Calu3 (cell line): ENCODE measurements around the gene FCER2. TPM values are rescaled to one million over a fixed set of nuclear protein-coding genes. Genes with fewer than 3 reads are reported as not detected.

ENCODE experiments used
- BruUV-seq: library from RNA; stranded (reverse); fragments of 400-500 nt; replicated peaks from 2 replicates; lab custom pipeline; 2021; lab: Mats Ljungman, UMichigan
- CTCF ChIA-PET: fragments of 300-600 bp; sonication (Branson Sonifier 250); formaldehyde crosslinking; loops from one replicate; lab custom pipeline; 2022; ENCODE audit warnings: antibody characterized with exemption; lab: Charles Lee
- DNase-seq: peaks from one replicate; pipeline ENCODE4 v3.0.0; 2022
- H3K27ac Mint-ChIP-seq: one replicate; pipeline ENCODE4 v1.8.0; 2022; ENCODE audit warnings: mixed read lengths; ENCODE audit not compliant: unreplicated experiment
- H3K27me3 Mint-ChIP-seq: one replicate; pipeline ENCODE4 v1.8.0; 2022; ENCODE audit warnings: mixed read lengths; ENCODE audit not compliant: unreplicated experiment
- H3K36me3 Mint-ChIP-seq: one replicate; pipeline ENCODE4 v1.8.0; 2022; ENCODE audit warnings: mild to moderate bottlenecking, moderate library complexity, mixed read lengths; ENCODE audit not compliant: insufficient read depth, unreplicated experiment
- H3K4me1 Mint-ChIP-seq: one replicate; pipeline ENCODE4 v1.8.0; 2022; ENCODE audit warnings: mild to moderate bottlenecking, low read depth, mixed read lengths; ENCODE audit not compliant: unreplicated experiment
- H3K4me3 Mint-ChIP-seq: one replicate; pipeline ENCODE4 v1.8.0; 2022; ENCODE audit warnings: mild to moderate bottlenecking, low read depth, moderate library complexity, mixed read lengths; ENCODE audit not compliant: unreplicated experiment
- H3K9me3 Mint-ChIP-seq: one replicate; pipeline ENCODE4 v1.8.0; 2022; ENCODE audit warnings: low read depth, mixed read lengths; ENCODE audit not compliant: unreplicated experiment
- intact Hi-C: fragments of 100-400 bp; cut with micrococcal nuclease; formaldehyde crosslinking; loops from one replicate; pipeline ENCODE4 v1.10.0; 2022; ENCODE audit not compliant: unreplicated experiment
- total RNA-seq: library from RNA; stranded (reverse); gene quantifications from 2 replicates; pipeline ENCODE4 v1.2.3, GENCODE V29; 2022
- TF ChIP-seq, protein P1 (sequence below): fragments of 200-600 bp; IDR thresholded peaks from one replicate; pipeline ENCODE4 v1.8.0; 2022; ENCODE audit warnings: antibody characterized with exemption; ENCODE audit not compliant: unreplicated experiment

Gene FCER2
- total RNA-seq, 1 experiment from 2014 or later: not detected

DNA sequence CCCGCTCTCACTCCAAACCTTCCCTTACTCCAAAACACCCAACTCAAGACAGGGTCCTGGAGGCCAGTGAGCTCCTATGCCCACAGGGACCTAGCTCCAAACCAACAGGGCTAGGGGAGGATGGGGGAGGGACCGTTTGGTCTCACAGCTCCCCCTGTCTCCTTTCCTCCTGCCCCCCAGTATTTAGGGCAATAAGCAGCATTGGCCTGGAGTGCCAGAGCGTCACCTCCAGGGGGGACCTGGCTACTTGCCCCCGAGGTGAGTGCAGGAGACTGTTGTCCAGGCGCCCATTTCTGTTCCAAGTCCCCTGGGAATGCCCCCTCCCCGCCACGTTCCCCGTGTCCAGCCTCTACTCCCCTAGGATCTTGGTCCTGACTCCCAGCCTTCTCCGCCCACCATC lies 32.3 kb downstream of the FCER2 start:
- TF ChIP-seq, protein P1, sequence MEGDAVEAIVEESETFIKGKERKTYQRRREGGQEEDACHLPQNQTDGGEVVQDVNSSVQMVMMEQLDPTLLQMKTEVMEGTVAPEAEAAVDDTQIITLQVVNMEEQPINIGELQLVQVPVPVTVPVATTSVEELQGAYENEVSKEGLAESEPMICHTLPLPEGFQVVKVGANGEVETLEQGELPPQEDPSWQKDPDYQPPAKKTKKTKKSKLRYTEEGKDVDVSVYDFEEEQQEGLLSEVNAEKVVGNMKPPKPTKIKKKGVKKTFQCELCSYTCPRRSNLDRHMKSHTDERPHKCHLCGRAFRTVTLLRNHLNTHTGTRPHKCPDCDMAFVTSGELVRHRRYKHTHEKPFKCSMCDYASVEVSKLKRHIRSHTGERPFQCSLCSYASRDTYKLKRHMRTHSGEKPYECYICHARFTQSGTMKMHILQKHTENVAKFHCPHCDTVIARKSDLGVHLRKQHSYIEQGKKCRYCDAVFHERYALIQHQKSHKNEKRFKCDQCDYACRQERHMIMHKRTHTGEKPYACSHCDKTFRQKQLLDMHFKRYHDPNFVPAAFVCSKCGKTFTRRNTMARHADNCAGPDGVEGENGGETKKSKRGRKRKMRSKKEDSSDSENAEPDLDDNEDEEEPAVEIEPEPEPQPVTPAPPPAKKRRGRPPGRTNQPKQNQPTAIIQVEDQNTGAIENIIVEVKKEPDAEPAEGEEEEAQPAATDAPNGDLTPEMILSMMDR: no peak
- CTCF ChIA-PET: interaction anchor here (0.6 kb wide), 1 partner anchor 239 kb away, joined by 3 read pairs; no protein-coding TSS in a partner anchor
- Mint-ChIP-seq H3K4me3 (no peak overlapping the region), H3K9me3 (no peaks in the 10 kb centered on the region), H3K36me3 (no peaks in the 10 kb centered on the region), H3K27ac (no peak overlapping the region), H3K27me3 (peaks cover 44% of the 10 kb centered on the region), H3K4me1 (peaks cover 8% of the 10 kb centered on the region)
- no peak for DNase-seq
- intact Hi-C loops: no loop called here
- no TSS peak for BruUV-seq

- H3K27me3 Mint-ChIP-seq: peaks cover 37% of the 10 kb centered on the region
- intact Hi-C loops: no loop called here
- TF ChIP-seq, protein P1: no peak
- CTCF ChIA-PET: interaction anchor here (0.6 kb wide), 1 partner anchor 239 kb away, joined by 3 read pairs; no protein-coding TSS in a partner anchor
- H3K4me3 Mint-ChIP-seq: no peak within 1 kb of the TSS
- peaks cover 8% of the 10 kb centered on the region for H3K4me1 Mint-ChIP-seq
- no TSS peak for BruUV-seq
- no peak for DNase-seq
- H3K27ac Mint-ChIP-seq: no peak within 1 kb of the TSS
- H3K9me3 Mint-ChIP-seq: no peaks in the 10 kb centered on the region
- no peaks in the 10 kb centered on the region for H3K36me3 Mint-ChIP-seq
These were observed 33.1 kb downstream of the FCER2 start, which contains the start of gene RETN for GRCh38 chr19:7668842-7669241. Gene RETN, plus strand, starts transcription at chr19:7669049. Its CDS starts 278 bp downstream, at chr19:7669327.

- H3K27me3 Mint-ChIP-seq: peaks cover 14% of the 10 kb centered on the region
These were observed 36.9 kb downstream of the FCER2 start for GRCh38 chr19:7665076-7665475.

DNA sequence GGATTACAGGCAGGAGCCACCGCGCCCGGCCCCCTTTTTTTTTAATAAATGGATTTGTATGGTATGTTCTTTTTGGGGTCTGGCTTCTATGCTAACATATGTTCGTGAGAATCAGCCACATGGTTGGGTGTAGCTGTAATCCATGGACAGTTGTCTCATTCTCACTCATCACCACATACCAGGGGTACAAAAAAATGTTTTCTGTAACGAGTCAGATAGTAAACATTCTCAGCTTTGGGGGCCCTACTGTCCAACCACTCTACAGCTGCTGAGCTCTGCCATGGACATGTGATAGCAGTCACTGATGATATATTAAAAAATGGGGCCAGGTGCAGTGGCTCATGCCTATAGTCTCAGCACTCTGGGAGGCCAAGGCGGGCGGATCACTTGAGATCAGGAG lies 38.2 kb downstream of the FCER2 start:
- Mint-ChIP-seq H3K9me3 (no peaks in the 10 kb centered on the region), H3K27ac (no peak overlapping the region), H3K36me3 (no peaks in the 10 kb centered on the region), H3K4me1 (no peaks in the 10 kb centered on the region), H3K27me3 (peaks cover under 1% of the 10 kb centered on the region), H3K4me3 (no peak overlapping the region)
- no peak for DNase-seq
- no TSS peak for BruUV-seq
- intact Hi-C loops: no loop called here
- TF ChIP-seq, protein P1: no peak
- CTCF ChIA-PET: no interaction called here

More at GRCh38 chr19:7665076-7665475, 36.9 kb downstream of the FCER2 start:
- no TSS peak for BruUV-seq
- no peak overlapping the region for H3K27ac Mint-ChIP-seq
- no peak for DNase-seq
- TF ChIP-seq, protein P1: no peak
- no peak overlapping the region for H3K4me3 Mint-ChIP-seq
- CTCF ChIA-PET: no interaction called here
- intact Hi-C loops: no loop called here
- H3K36me3 Mint-ChIP-seq: no peaks in the 10 kb centered on the region
- H3K9me3 Mint-ChIP-seq: no peaks in the 10 kb centered on the region
- peaks cover 3% of the 10 kb centered on the region for H3K4me1 Mint-ChIP-seq
